Panc1 (cell line): ENCODE data around the gene B4GALT1. TPM values are rescaled to one million over a fixed set of nuclear protein-coding genes. Genes with fewer than 3 reads are reported as not detected.

Experiments
- ATAC-seq: fragments of 200-7000 bp; cut with Tn5 transposase; 2 replicates; pipeline ENCODE4 v1.9.1; 2020; ENCODE audit warnings: mild to moderate bottlenecking, moderate library complexity
- BruUV-seq: library from RNA; stranded (reverse); fragments of 400-500 nt; replicated peaks from 2 replicates; lab custom pipeline; 2021; lab: Mats Ljungman, UMichigan
- CTCF ChIA-PET: fragments of 300-600 bp; sonication (Branson Sonifier 250); formaldehyde crosslinking; loops from one replicate; lab custom pipeline; 2022; ENCODE audit warnings: antibody characterized with exemption; lab: Charles Lee
- POLR2A ChIA-PET: fragments of 300-600 bp; sonication (Branson Sonifier 250); formaldehyde crosslinking; loops from one replicate; lab custom pipeline; 2022; ENCODE audit warnings: antibody characterized with exemption; lab: Charles Lee
- DNase-seq: peaks from one replicate; pipeline ENCODE4 v3.0.0-alpha.2; 2010; ENCODE audit warnings: low read depth, low spot score
- H3K27ac ChIP-seq: 2 replicates; pipeline ENCODE4 v1.5.1; 2011; ENCODE audit warnings: mild to moderate bottlenecking, low read length, inconsistent platforms
- H3K27me3 ChIP-seq: fragments of 200-500 bp; sonication (Bioruptor generic); 2 replicates; pipeline ENCODE4 v1.6.0; 2014; ENCODE audit warnings: low read length, inconsistent platforms; ENCODE audit not compliant: control insufficient read depth, insufficient read depth
- H3K36me3 ChIP-seq: fragments of 200-500 bp; sonication (Bioruptor generic); 2 replicates; pipeline ENCODE4 v1.5.1; 2014; ENCODE audit warnings: inconsistent platforms, mild to moderate bottlenecking, low read length, moderate library complexity; ENCODE audit not compliant: control insufficient read depth, insufficient read depth
- H3K4me1 ChIP-seq: 2 replicates; pipeline ENCODE4 v1.5.1; 2011; ENCODE audit warnings: inconsistent platforms, mild to moderate bottlenecking, low read length, moderate library complexity; ENCODE audit not compliant: control insufficient read depth, insufficient read depth
- H3K4me3 ChIP-seq, 2 experiments: 2 replicates each; pipeline ENCODE4 v1.5.1; 2011 to 2012; ENCODE audit warnings: low read depth in 2 of 2, low read length in 2 of 2, mild to moderate bottlenecking in 2 of 2, inconsistent platforms in 1 of 2, moderate library complexity in 1 of 2
- H3K9me3 ChIP-seq: fragments of 200-500 bp; sonication (Bioruptor generic); 2 replicates; pipeline ENCODE4 v1.5.1; 2014; ENCODE audit warnings: low read depth, mild to moderate bottlenecking, inconsistent platforms, low read length, moderate library complexity; ENCODE audit not compliant: control insufficient read depth, insufficient read depth
- CTCF ChIP-seq: fragments of 450-650 bp; IDR thresholded peaks from 2 replicates; pipeline ENCODE4 v1.5.1; 2017; ENCODE audit warnings: mild to moderate bottlenecking
- POLR2AphosphoS5 ChIP-seq: IDR thresholded peaks from 2 replicates; pipeline ENCODE4 v1.6.1; 2012; ENCODE audit warnings: mild to moderate bottlenecking, low read depth, low read length, moderate library complexity
- REST ChIP-seq, 2 experiments: IDR thresholded peaks; 2 replicates each; pipeline ENCODE4 v1.6.1; 2011 to 2012; ENCODE audit warnings: low read depth in 2 of 2, control low read depth in 1 of 2, low read length in 1 of 2, mild to moderate bottlenecking in 1 of 2, moderate library complexity in 1 of 2; ENCODE audit not compliant: insufficient read depth in 1 of 2
- SIN3A ChIP-seq: IDR thresholded peaks from 2 replicates; pipeline ENCODE4 v1.6.1; 2012; ENCODE audit warnings: low read depth, mild to moderate bottlenecking, low read length, moderate library complexity, borderline replicate concordance; ENCODE audit not compliant: insufficient read depth
- TCF7L2 ChIP-seq: IDR thresholded peaks from 2 replicates; pipeline ENCODE4 v1.6.1; 2011; ENCODE audit warnings: mild to moderate bottlenecking, low read depth, low read length, inconsistent platforms
- in situ Hi-C: cut with HindIII; loops from 2 replicates; pipeline ENCODE4 v1.10.0; 2016; ENCODE audit warnings: low sequenced_read_pairs, low pct_unique_long_range_greater_than_20kb
- intact Hi-C: fragments of 100-400 bp; cut with micrococcal nuclease; formaldehyde crosslinking; loops from one replicate; pipeline ENCODE4 v1.10.0; 2022; ENCODE audit not compliant: unreplicated experiment
- total RNA-seq: library from RNA; stranded (reverse); gene quantifications from one replicate; pipeline ENCODE4 v1.2.1, GENCODE V29; 2021; ENCODE audit not compliant: unreplicated experiment

The B4GALT1 gene
- total RNA-seq, 1 experiment from 2014 or later: 57.4 TPM

- no peak overlapping the region for H3K4me3 ChIP-seq
- H3K36me3 ChIP-seq: no peaks in the 10 kb centered on the region
- H3K4me1 ChIP-seq: no peaks in the 10 kb centered on the region
- ATAC-seq (no peak), DNase-seq (no peak)
- in situ Hi-C loops (no loop called here), intact Hi-C loops (no loop called here)
- H3K27ac ChIP-seq: no peak overlapping the region
- POLR2A ChIA-PET: no interaction called here
- BruUV-seq: no TSS peak
- TF ChIP-seq SIN3A (no peak), TCF7L2 (no peak), POLR2AphosphoS5 (no peak), CTCF (no peak), REST (IDR thresholded peaks at IDR 0.05; ENCODE audit: insufficient read depth in 1 of 2, low read depth in 2 of 2, low read length in 1 of 2) (no peak)
- no peaks in the 10 kb centered on the region for H3K27me3 ChIP-seq
- CTCF ChIA-PET: no interaction called here
- H3K9me3 ChIP-seq: no peaks in the 10 kb centered on the region
These were observed 49.3 kb downstream of the B4GALT1 start for GRCh38 chr9:33117796-33118195.

GRCh38 chr9:33117306-33117705 lies 49.8 kb downstream of the B4GALT1 start:
- DNase-seq (no peak), ATAC-seq (no peak)
- no peaks in the 10 kb centered on the region for H3K4me1 ChIP-seq
- no peaks in the 10 kb centered on the region for H3K36me3 ChIP-seq
- in situ Hi-C loops: no loop called here
- no peak overlapping the region for H3K4me3 ChIP-seq
- no peaks in the 10 kb centered on the region for H3K9me3 ChIP-seq
- BruUV-seq: no TSS peak
- ChIA-PET POLR2A (no interaction called here), CTCF (no interaction called here)
- H3K27ac ChIP-seq: no peak overlapping the region
- intact Hi-C loops: no loop called here
- TF ChIP-seq TCF7L2 (no peak), SIN3A (no peak), POLR2AphosphoS5 (no peak), CTCF (no peak), REST (IDR thresholded peaks at IDR 0.05; ENCODE audit: insufficient read depth in 1 of 2, low read depth in 2 of 2, low read length in 1 of 2) (no peak)
- no peaks in the 10 kb centered on the region for H3K27me3 ChIP-seq
